Motor neuron (in vitro differentiated cells): ENCODE measurements around the gene SLC39A11. TPM values are rescaled to one million over a fixed set of nuclear protein-coding genes. Genes with fewer than 3 reads are reported as not detected.
A peak's percentile ranks its signal among the peaks of the same experiment; 100 is the strongest.

Source experiments
- ATAC-seq, 8 experiments: fragments of 200-7000 bp; cut with Tn5 transposase; replicated peaks in 6 of 8; 2 replicates each; pipeline ENCODE4 v1.8.0; 2021; ENCODE audit warnings: mild to moderate bottlenecking in 8 of 8, moderate library complexity in 8 of 8
- H3K27ac ChIP-seq, 2 donors: fragments of 250-450 bp; sonication (Bioruptor Pico); 2 replicates each; pipeline ENCODE4 v1.9.0; 2021; ENCODE audit warnings: antibody characterized with exemption in 2 of 2, mild to moderate bottlenecking in 2 of 2, moderate library complexity in 1 of 2
- H3K4me1 ChIP-seq, 2 donors: fragments of 250-450 bp; sonication (Bioruptor Pico); replicated peaks in 1 of 2; 2 replicates each; pipeline ENCODE4 v1.6.1; 2021; ENCODE audit warnings: antibody characterized with exemption in 2 of 2, mild to moderate bottlenecking in 2 of 2, moderate library complexity in 1 of 2
- H3K4me3 ChIP-seq, 5 donors: fragments of 250-450 bp; sonication (Bioruptor Pico); 2 replicates each; pipeline ENCODE4 v1.9.0; 2021; ENCODE audit warnings: antibody characterized with exemption in 5 of 5, mild to moderate bottlenecking in 5 of 5, moderate library complexity in 4 of 5
- WGBS, 10 experiments: fragments of 450-650 bp; shearing (Covaris generic); methylation state at CpG; one replicate each; pipeline ENCODE4 v1.0.0; 2022; 5-methylcytosine and 5-hydroxymethylcytosine counted together
- in situ Hi-C, 9 experiments: fragments of 400-800 bp; cut with MboI; loops; one replicate each; pipeline ENCODE4 v1.15.0; 2021; ENCODE audit warnings: low sequenced_read_pairs in 9 of 9, low pct_unique_long_range_greater_than_20kb in 2 of 9; ENCODE audit not compliant: unreplicated experiment in 9 of 9
- total RNA-seq, 8 experiments: library from RNA; unstranded; fragments of 300-600 nt; gene quantifications; 2 replicates each; pipeline versions ENCODE4 v1.2.3 to v1.2.4, GENCODE V29; 2022

The SLC39A11 gene
- total RNA-seq, 8 experiments from 2014 or later = 5.3 to 27.3 (median 10.8) TPM

DNA sequence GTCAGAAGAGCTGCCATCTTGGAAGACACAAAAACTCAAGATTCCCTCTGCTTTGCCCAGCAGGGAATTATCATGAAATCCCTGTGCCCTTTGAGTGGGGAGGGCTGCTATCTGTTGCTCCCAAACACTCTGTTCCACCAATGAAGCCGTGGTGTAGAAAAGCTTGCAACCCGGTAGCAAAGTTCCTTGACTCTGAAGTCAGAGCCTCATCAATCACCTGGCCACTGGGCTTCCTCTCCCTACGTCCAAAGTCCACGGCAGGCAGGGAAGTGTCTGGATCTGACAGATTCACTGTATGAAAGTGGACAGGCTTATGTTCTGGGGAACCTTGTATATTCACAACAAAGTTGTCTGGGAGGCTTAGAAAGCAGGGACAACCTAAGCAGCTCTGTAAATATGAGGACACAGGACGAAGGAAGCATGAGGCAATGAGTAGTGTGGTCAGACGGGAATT is 343.3 kb downstream of the SLC39A11 start:
- Histone ChIP-seq H3K4me1 (no peaks in the 10 kb centered on the region), H3K4me3 (no peak overlapping the region), H3K27ac (no peak overlapping the region)
- in situ Hi-C loops = loop anchor here in 6 of 9 experiments (25.0 kb wide), 5 partner anchors 88 to 613 kb away; partner anchors contain the start of genes COG1 (in 5 of the 6) and SSTR2 (in 1 of the 6)
- WGBS, 10 experiments = 60 to 94% (median 77%) methylated on average over 1 to 6 of the region's 6 CpGs; no CpG with 5 or more reads in 4 of the 10 experiments
- ATAC-seq = no peak

DNA sequence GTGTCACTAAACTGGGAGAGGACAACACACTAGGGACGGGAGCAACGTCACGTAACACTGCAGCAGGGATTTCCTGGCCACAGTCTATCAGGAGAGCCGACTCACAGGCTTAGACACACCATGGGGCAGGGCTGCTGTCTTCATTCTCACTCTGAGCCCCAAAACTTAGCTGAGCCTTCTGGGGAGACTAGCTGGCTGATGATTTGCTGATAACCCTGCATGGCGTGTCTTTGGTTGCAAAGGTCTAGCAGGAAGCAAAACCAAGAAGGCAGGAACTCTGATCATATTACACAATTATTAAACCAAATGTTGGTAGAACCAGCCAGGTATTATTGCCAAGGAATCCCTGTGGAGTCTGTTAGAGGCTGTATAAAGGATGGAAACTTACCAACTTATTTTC is 345.0 kb downstream of the SLC39A11 start:
- Histone ChIP-seq H3K4me3 (no peak overlapping the region), H3K4me1 (peaks cover 11% of the 10 kb centered on the region in 2 donors), H3K27ac (no peak overlapping the region)
- no peak for ATAC-seq
- in situ Hi-C loops = loop anchor here in 6 of 9 experiments (25.0 kb wide), 5 partner anchors 90 to 615 kb away; partner anchors contain the start of genes COG1 (in 5 of the 6) and SSTR2 (in 1 of the 6)
- WGBS, 10 experiments = 90% methylated on average over 2 of the region's 5 CpGs; no CpG with 5 or more reads in 9 of the 10 experiments

GRCh38 chr17:72745241-72745640 is 347.2 kb downstream of the SLC39A11 start:
- Histone ChIP-seq H3K4me1 (peaks cover 11% of the 10 kb centered on the region in 2 donors), H3K4me3 (no peak overlapping the region), H3K27ac (no peak overlapping the region)
- no peak for ATAC-seq
- WGBS, 10 experiments = 75 to 100% (median 100%) methylated on average over 1 of the region's 2 CpGs; no CpG with 5 or more reads in 3 of the 10 experiments
- in situ Hi-C loops = loop anchor here in 6 of 9 experiments (25.0 kb wide), 5 partner anchors 92 to 617 kb away; partner anchors contain the start of genes COG1 (in 5 of the 6) and SSTR2 (in 1 of the 6)

DNA sequence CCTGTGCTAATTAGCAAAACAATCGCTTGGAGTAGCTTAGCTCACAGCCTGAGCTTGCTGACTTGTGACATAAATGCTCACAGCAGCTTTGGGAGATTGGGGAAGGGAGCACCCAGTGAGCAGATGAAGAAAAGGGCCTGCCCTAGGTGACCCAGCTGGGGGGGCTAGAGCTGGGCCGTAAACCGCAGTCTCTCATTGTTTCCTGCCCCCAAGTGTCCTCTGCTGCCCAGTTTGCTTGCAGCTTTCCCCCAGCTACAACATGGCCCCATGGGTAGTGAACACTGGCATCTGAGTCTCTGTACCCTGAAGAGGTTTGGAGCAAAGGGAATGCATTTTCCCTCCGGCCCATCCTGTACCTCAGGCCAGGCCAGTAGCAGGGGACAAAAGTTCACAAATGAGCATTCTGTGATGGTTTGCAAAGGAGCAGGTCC is 349.4 kb downstream of the SLC39A11 start:
- H3K27ac ChIP-seq = no peak overlapping the region
- in situ Hi-C loops = loop anchor here in 6 of 9 experiments (25.0 kb wide), 5 partner anchors 94 to 619 kb away; partner anchors contain the start of genes COG1 (in 5 of the 6) and SSTR2 (in 1 of the 6)
- ATAC-seq = peak in 4 of 8 experiments; percentile 31 to 61 (median 50)
- H3K4me3 ChIP-seq = no peak overlapping the region
- WGBS, 10 experiments = 10 to 100% (median 60%) methylated on average over 1 to 3 of the region's 4 CpGs; no CpG with 5 or more reads in 3 of the 10 experiments
- peaks cover 11% of the 10 kb centered on the region in 2 donors for H3K4me1 ChIP-seq

- H3K27ac ChIP-seq = no peak overlapping the region
- no peak overlapping the region for H3K4me3 ChIP-seq
- WGBS, 10 experiments = 75 to 100% (median 100%) methylated on average over 1 to 4 of the region's 4 CpGs; no CpG with 5 or more reads in 3 of the 10 experiments
- in situ Hi-C loops = loop anchor here in 6 of 9 experiments (25.0 kb wide), 5 partner anchors 100 to 625 kb away; partner anchors contain the start of genes COG1 (in 5 of the 6) and SSTR2 (in 1 of the 6)
- ATAC-seq = no peak
- H3K4me1 ChIP-seq = no peaks in the 10 kb centered on the region
Observed at GRCh38 chr17:72737151-72737690, 355.3 kb downstream of the SLC39A11 start.

DNA sequence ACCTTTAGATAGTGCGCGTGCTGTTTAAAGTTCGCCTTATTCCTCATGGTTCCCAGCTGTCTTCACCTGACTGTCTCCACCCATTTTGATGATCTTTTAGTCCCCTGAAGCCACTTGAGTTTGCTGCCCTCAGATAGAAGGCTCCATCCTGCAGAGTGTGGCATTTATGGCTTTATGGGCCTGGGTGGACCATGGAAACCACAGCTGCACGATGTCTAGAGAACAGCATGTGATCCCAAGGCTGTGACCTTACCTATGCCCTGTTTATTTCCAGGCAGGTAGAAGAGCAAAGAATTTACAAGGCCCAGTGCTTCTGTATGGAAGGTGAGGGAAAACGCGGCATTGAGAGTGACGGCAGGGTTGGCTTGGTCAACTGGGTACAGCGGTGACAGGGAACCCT is 356.9 kb downstream of the SLC39A11 start:
- Histone ChIP-seq H3K27ac (no peak overlapping the region), H3K4me3 (no peak overlapping the region), H3K4me1 (no peaks in the 10 kb centered on the region)
- no peak for ATAC-seq
- WGBS, 10 experiments = 83 to 100% (median 94%) methylated on average over 1 to 8 of the region's 8 CpGs; no CpG with 5 or more reads in 3 of the 10 experiments
- in situ Hi-C loops = loop anchor here in 6 of 9 experiments (25.0 kb wide), 5 partner anchors 102 to 627 kb away; partner anchors contain the start of genes COG1 (in 5 of the 6) and SSTR2 (in 1 of the 6)

- peak in 2 of 8 experiments; percentile 74 to 78 for ATAC-seq
- in situ Hi-C loops = loop anchor here in 6 of 9 experiments (25.0 kb wide), 5 partner anchors 102 to 627 kb away; partner anchors contain the start of genes COG1 (in 5 of the 6) and SSTR2 (in 1 of the 6)
- H3K27ac ChIP-seq = no peak overlapping the region
- WGBS, 10 experiments = 64 to 96% (median 80%) methylated on average over 2 to 10 of the region's 10 CpGs; no CpG with 5 or more reads in 2 of the 10 experiments
- H3K4me3 ChIP-seq = no peak overlapping the region
- peaks cover 3 to 5% of the 10 kb centered on the region in 2 donors for H3K4me1 ChIP-seq
Observed at GRCh38 chr17:72735048-72735447, 357.4 kb downstream of the SLC39A11 start.

GRCh38 chr17:72734613-72735012 is 357.9 kb downstream of the SLC39A11 start:
- Histone ChIP-seq H3K4me3 (no peak overlapping the region), H3K27ac (no peak overlapping the region), H3K4me1 (peaks cover 7 to 10% of the 10 kb centered on the region in 2 donors)
- in situ Hi-C loops = loop anchor here in 6 of 9 experiments (25.0 kb wide), 5 partner anchors 103 to 628 kb away; partner anchors contain the start of genes COG1 (in 5 of the 6) and SSTR2 (in 1 of the 6)
- peak in 2 of 8 experiments; percentile 33 to 61 for ATAC-seq
- WGBS, 10 experiments = 67 to 100% (median 84%) methylated on average over 1 to 6 of the region's 10 CpGs; no CpG with 5 or more reads in 6 of the 10 experiments

DNA sequence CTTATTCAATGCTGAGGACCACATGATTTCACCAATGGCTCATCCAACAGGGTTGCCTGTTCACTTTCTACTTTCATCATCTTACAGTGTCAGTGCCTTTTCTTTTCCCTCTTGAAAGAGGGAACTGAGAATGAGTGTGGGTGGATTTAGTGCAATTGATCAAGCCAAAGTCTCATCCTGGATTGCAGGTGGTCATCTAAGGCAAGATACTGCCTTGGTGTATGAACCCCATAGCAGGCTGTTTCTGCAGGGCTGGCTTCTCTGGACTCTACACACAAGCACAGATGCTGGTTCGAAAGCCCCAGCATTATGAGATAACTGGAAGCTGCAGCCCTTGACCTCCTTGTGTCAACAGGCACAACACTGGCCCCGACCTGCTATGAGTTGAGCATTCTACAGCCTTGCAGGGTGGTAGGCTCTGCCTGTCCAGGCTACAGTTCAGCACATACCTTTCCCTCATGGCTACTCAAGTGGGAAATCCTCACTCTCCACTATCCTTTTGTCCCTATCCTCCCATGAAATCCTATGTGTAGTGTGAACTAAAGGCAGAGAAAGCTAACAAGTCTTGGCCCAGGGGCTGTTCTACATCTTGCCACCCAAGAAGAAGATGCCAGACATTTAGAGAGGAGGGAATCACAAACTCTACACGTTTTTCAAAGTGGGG is 358.7 kb downstream of the SLC39A11 start:
- no peak for ATAC-seq
- no peak overlapping the region for H3K27ac ChIP-seq
- in situ Hi-C loops = loop anchor here in 6 of 9 experiments (25.0 kb wide), 5 partner anchors 104 to 629 kb away; partner anchors contain the start of genes COG1 (in 5 of the 6) and SSTR2 (in 1 of the 6)
- WGBS, 10 experiments = 67 to 100% (median 81%) methylated on average over 1 to 3 of the region's 3 CpGs; no CpG with 5 or more reads in 4 of the 10 experiments
- H3K4me1 ChIP-seq = peaks cover 8 to 10% of the 10 kb centered on the region in 2 donors
- no peak overlapping the region for H3K4me3 ChIP-seq

DNA sequence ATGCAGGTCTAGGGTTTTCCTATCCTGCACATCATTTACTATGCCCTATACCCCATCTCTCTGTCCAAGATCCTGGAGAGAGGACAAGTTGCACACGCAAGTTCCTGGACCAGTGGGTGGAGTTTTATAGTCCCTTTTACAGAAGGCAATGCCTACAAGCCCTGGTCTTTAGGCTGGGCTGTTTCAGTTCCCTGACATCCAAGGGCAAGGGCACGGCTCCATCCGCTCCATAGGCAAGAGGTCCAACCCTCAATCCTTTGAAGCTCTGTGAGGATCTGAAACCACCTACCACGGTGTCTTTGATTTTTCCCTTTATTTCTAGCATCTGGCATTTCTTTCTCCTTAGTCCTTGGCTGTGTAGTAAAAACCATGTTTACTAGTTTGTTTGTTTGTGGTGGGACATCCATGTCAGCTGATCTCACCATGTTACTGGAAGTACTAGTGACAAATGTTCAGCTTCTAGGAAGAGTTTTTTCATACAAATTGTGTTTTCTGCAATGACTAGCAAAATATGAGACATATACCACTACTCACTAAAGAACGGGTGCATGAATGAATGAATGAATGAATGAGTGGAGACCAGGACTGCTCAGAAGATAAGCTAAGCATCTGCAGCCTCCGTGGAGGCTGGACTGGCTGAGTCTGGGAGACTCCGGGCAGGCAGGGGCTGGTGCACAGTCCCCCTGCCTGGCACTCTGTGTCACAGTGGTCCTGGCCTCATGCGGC is 359.4 kb downstream of the SLC39A11 start:
- no peak for ATAC-seq
- H3K27ac ChIP-seq = no peak overlapping the region
- in situ Hi-C loops = loop anchor here in 6 of 9 experiments (25.0 kb wide), 5 partner anchors 104 to 629 kb away; partner anchors contain the start of genes COG1 (in 5 of the 6) and SSTR2 (in 1 of the 6)
- WGBS, 10 experiments = 80 to 100% (median 88%) methylated on average over 3 to 7 of the region's 8 CpGs; no CpG with 5 or more reads in 2 of the 10 experiments
- peaks cover 8 to 10% of the 10 kb centered on the region in 2 donors for H3K4me1 ChIP-seq
- no peak overlapping the region for H3K4me3 ChIP-seq

DNA sequence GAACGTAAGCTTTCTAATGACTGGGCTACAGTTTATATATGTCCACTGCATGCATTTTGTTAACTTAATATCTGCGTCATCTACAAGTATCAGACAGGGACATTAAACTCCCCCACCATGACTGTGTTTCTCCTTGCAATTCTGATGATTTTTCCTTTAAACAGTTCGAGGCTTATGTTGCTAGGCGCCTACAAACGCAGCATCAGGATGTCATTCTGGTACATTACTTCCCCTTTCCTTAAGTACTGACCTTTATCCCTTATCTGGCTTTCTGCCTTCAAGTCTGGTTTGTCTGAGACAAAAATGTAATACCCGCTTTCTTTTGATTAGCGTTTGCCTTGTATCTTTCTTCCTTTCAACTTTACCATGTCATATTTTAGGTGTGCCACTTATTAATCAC is 362.4 kb downstream of the SLC39A11 start:
- ATAC-seq = peak in 5 of 8 experiments; percentile 46 to 63 (median 60)
- peaks cover 12% of the 10 kb centered on the region in 2 donors for H3K4me1 ChIP-seq
- no peak overlapping the region for H3K27ac ChIP-seq
- no peak overlapping the region for H3K4me3 ChIP-seq
- in situ Hi-C loops = loop anchor here in 6 of 9 experiments (25.0 kb wide), 5 partner anchors 107 to 632 kb away; partner anchors contain the start of genes COG1 (in 5 of the 6) and SSTR2 (in 1 of the 6)
- WGBS, 10 experiments = 64 to 100% (median 83%) methylated on average over 2 to 7 of the region's 7 CpGs
